Naive thymus-derived CD4-positive, alpha-beta T cell (primary cell): ENCODE measurements around the gene COPG2. TPM values are rescaled to one million over a fixed set of nuclear protein-coding genes. Genes with fewer than 3 reads are reported as not detected.
"Not testable (repeated sequence)": the region's sequence is repeated elsewhere in the genome, so short reads cannot be mapped to it uniquely, and the experiment has no call there.

Experiments used
- ATAC-seq: fragments of 150-1000 bp; cut with Tn5 transposase; 2 replicates; pipeline ENCODE4 v1.10.0; 2021; ENCODE audit warnings: mild to moderate bottlenecking, moderate library complexity
- CTCF ChIA-PET: fragments of 350-600 bp; sonication (Branson Sonifier 250); formaldehyde crosslinking; loops from one replicate; lab custom pipeline; 2021; ENCODE audit warnings: antibody characterized with exemption; lab: Charles Lee
- POLR2A ChIA-PET: fragments of 350-600 bp; sonication (Branson Sonifier 250); formaldehyde crosslinking; loops from one replicate; lab custom pipeline; 2021; ENCODE audit warnings: antibody characterized with exemption, inconsistent platforms; lab: Charles Lee
- DNase-seq, 9 donors: peaks; one replicate each; pipeline versions ENCODE4 v3.0.0 to v3.0.0-alpha.2; 2020 to 2022; ENCODE audit warnings: mixed read lengths in 1 of 9
- H3K27ac ChIP-seq: one replicate; pipeline ENCODE4 v1.7.0; 2013; ENCODE audit warnings: mild to moderate bottlenecking, low read depth, low read length, moderate library complexity
- H3K27me3 ChIP-seq, 2 donors: one replicate each; pipeline ENCODE4 v1.7.0; 2013; ENCODE audit warnings: low read length in 2 of 2, mild to moderate bottlenecking in 2 of 2, moderate library complexity in 2 of 2; ENCODE audit not compliant: control insufficient read depth in 2 of 2, insufficient read depth in 2 of 2
- H3K36me3 ChIP-seq, 3 experiments: 1 replicate in 2 of 3; 2 replicates in 1 of 3; pipeline ENCODE4 v1.7.0; 2013; ENCODE audit warnings: low read length in 3 of 3, mild to moderate bottlenecking in 3 of 3, moderate library complexity in 1 of 3; ENCODE audit not compliant: insufficient read depth in 3 of 3, control insufficient read depth in 2 of 3
- H3K4me1 ChIP-seq, 2 donors: one replicate each; pipeline ENCODE4 v1.7.0; 2013; ENCODE audit warnings: low read length in 2 of 2, mild to moderate bottlenecking in 2 of 2, moderate library complexity in 1 of 2; ENCODE audit not compliant: control insufficient read depth in 2 of 2, insufficient read depth in 2 of 2
- H3K4me3 ChIP-seq: 2 replicates; pipeline ENCODE4 v1.7.0; 2013; ENCODE audit warnings: mild to moderate bottlenecking, low read length
- H3K9me3 ChIP-seq, 3 experiments: 1 replicate in 2 of 3; 2 replicates in 1 of 3; pipeline ENCODE4 v1.7.0; 2013; ENCODE audit warnings: low read length in 3 of 3; ENCODE audit not compliant: control insufficient read depth in 2 of 3
- H3K27ac Mint-ChIP-seq, 9 donors: one replicate each; pipeline ENCODE4 v1.8.0; 2020 to 2022; ENCODE audit warnings: mixed read lengths in 9 of 9, mild to moderate bottlenecking in 8 of 9, moderate library complexity in 5 of 9, inconsistent platforms in 2 of 9
- H3K27me3 Mint-ChIP-seq, 5 donors: one replicate each; pipeline ENCODE4 v1.8.0; 2021 to 2022; ENCODE audit warnings: mixed read lengths in 5 of 5, mild to moderate bottlenecking in 1 of 5
- H3K36me3 Mint-ChIP-seq, 5 donors: one replicate each; pipeline ENCODE4 v1.8.0; 2020 to 2022; ENCODE audit warnings: mixed read lengths in 5 of 5, mild to moderate bottlenecking in 3 of 5, inconsistent platforms in 1 of 5
- H3K4me1 Mint-ChIP-seq, 7 donors: one replicate each; pipeline ENCODE4 v1.8.0; 2020 to 2022; ENCODE audit warnings: mixed read lengths in 7 of 7, mild to moderate bottlenecking in 3 of 7, inconsistent platforms in 1 of 7
- H3K4me3 Mint-ChIP-seq, 10 donors: one replicate each; pipeline ENCODE4 v1.8.0; 2020 to 2022; ENCODE audit warnings: mild to moderate bottlenecking in 10 of 10, mixed read lengths in 10 of 10, moderate library complexity in 6 of 10, inconsistent platforms in 2 of 10
- H3K9me3 Mint-ChIP-seq, 11 donors: one replicate each; pipeline ENCODE4 v1.8.0; 2020 to 2022; ENCODE audit warnings: mixed read lengths in 11 of 11, mild to moderate bottlenecking in 4 of 11, inconsistent platforms in 1 of 11, moderate library complexity in 1 of 11
- intact Hi-C, 2 donors: fragments of 100-400 bp; cut with micrococcal nuclease; formaldehyde crosslinking; loops; one replicate each; pipeline ENCODE4 v1.15.1; 2023
- polyA plus RNA-seq, 2 donors: library from polyadenylated mRNA; unstranded; fragments of 300-500 nt; fragmentation: Illumina TruSeq; gene quantifications; one replicate each; pipeline ENCODE4 v1.2.3, GENCODE V29; 2021
- total RNA-seq, 6 experiments: library from RNA in 5 of 6; stranded (reverse) in 5 of 6; gene quantifications; 1 replicate in 5 of 6; 2 replicates in 1 of 6; pipeline ENCODE4 v1.2.3 and lab custom pipeline; 2021 to 2026

Gene COPG2
- total and polyA plus RNA-seq, 7 experiments from 2014 or later = 2.6 to 12.4 (median 8.3) TPM

GRCh38 chr7:130593033-130593432, 75.5 kb downstream of the COPG2 start:
- no peaks in the 10 kb centered on the region for H3K4me1 ChIP-seq
- peaks cover 0 to 12% (median 0%) of the 10 kb centered on the region in 11 donors for H3K9me3 Mint-ChIP-seq
- H3K9me3 ChIP-seq = no peaks in the 10 kb centered on the region
- peaks cover 0 to 15% (median 0%) of the 10 kb centered on the region in 5 donors for H3K36me3 Mint-ChIP-seq
- no peak overlapping the region for H3K4me3 Mint-ChIP-seq
- H3K4me3 ChIP-seq = no peak overlapping the region
- no peak overlapping the region for H3K27ac Mint-ChIP-seq
- intact Hi-C loops = no loop called here
- CTCF ChIA-PET = no interaction called here
- H3K27me3 Mint-ChIP-seq = no peaks in the 10 kb centered on the region
- H3K27me3 ChIP-seq = no peaks in the 10 kb centered on the region
- DNase-seq (no peak), ATAC-seq (no peak)
- H3K4me1 Mint-ChIP-seq = no peaks in the 10 kb centered on the region
- H3K27ac ChIP-seq = no peak overlapping the region
- POLR2A ChIA-PET = no interaction called here
- no peaks in the 10 kb centered on the region for H3K36me3 ChIP-seq

- DNase-seq, H3K27me3 ChIP-seq, H3K27me3 Mint-ChIP-seq, H3K27ac Mint-ChIP-seq, intact Hi-C loops, H3K36me3 ChIP-seq, H3K4me1 ChIP-seq, H3K4me1 Mint-ChIP-seq, H3K4me3 Mint-ChIP-seq, H3K9me3 ChIP-seq, H3K27ac ChIP-seq, ATAC-seq, H3K4me3 ChIP-seq, POLR2A ChIA-PET, CTCF ChIA-PET: not testable (repeated sequence)
- Mint-ChIP-seq H3K36me3 (peaks cover 0 to 15% (median 0%) of the 10 kb centered on the region in 5 donors), H3K9me3 (peaks cover 0 to 15% (median 1%) of the 10 kb centered on the region in 11 donors)
These were observed 77.1 kb downstream of the COPG2 start for GRCh38 chr7:130591464-130591863.

GRCh38 chr7:130585932-130586331, 82.6 kb downstream of the COPG2 start:
- H3K4me1 ChIP-seq, H3K4me3 Mint-ChIP-seq, DNase-seq, H3K27me3 Mint-ChIP-seq, ATAC-seq, H3K4me3 ChIP-seq, POLR2A ChIA-PET, intact Hi-C loops, CTCF ChIA-PET, H3K36me3 ChIP-seq, H3K27me3 ChIP-seq, H3K27ac Mint-ChIP-seq, H3K4me1 Mint-ChIP-seq, H3K9me3 ChIP-seq, H3K27ac ChIP-seq: not testable (repeated sequence)
- Mint-ChIP-seq H3K9me3 (peaks cover 0 to 36% (median 5%) of the 10 kb centered on the region in 11 donors), H3K36me3 (peaks cover 3 to 12% (median 11%) of the 10 kb centered on the region in 5 donors)

GRCh38 chr7:130575110-130575509, 93.4 kb downstream of the COPG2 start:
- intact Hi-C loops, H3K27ac ChIP-seq, DNase-seq, H3K4me3 Mint-ChIP-seq, CTCF ChIA-PET, H3K27me3 ChIP-seq, H3K27ac Mint-ChIP-seq, H3K36me3 ChIP-seq, H3K4me1 ChIP-seq, H3K4me3 ChIP-seq, H3K27me3 Mint-ChIP-seq, H3K9me3 ChIP-seq, ATAC-seq, POLR2A ChIA-PET, H3K4me1 Mint-ChIP-seq: not testable (repeated sequence)
- peaks cover 5 to 37% (median 11%) of the 10 kb centered on the region in 11 donors for H3K9me3 Mint-ChIP-seq
- peaks cover 0 to 26% (median 15%) of the 10 kb centered on the region in 5 donors for H3K36me3 Mint-ChIP-seq

- H3K9me3 Mint-ChIP-seq = peaks cover 6 to 62% (median 21%) of the 10 kb centered on the region in 11 donors
- H3K36me3 Mint-ChIP-seq = peaks cover 8 to 54% (median 33%) of the 10 kb centered on the region in 5 donors
- DNase-seq, H3K27ac ChIP-seq, POLR2A ChIA-PET, H3K27me3 Mint-ChIP-seq, H3K4me1 ChIP-seq, H3K4me3 Mint-ChIP-seq, CTCF ChIA-PET, H3K27me3 ChIP-seq, H3K27ac Mint-ChIP-seq, ATAC-seq, H3K36me3 ChIP-seq, H3K4me3 ChIP-seq, intact Hi-C loops, H3K9me3 ChIP-seq, H3K4me1 Mint-ChIP-seq: not testable (repeated sequence)
These were observed 98.4 kb downstream of the COPG2 start for GRCh38 chr7:130570144-130570543.

- CTCF ChIA-PET = no interaction called here
- peaks cover 8 to 54% (median 34%) of the 10 kb centered on the region in 5 donors for H3K36me3 Mint-ChIP-seq
- intact Hi-C loops = no loop called here
These were observed 101.7 kb downstream of the COPG2 start for GRCh38 chr7:130566898-130567280.

GRCh38 chr7:130566168-130566897, 102.2 kb downstream of the COPG2 start:
- DNase-seq = no peak
- Mint-ChIP-seq H3K4me1 (peaks cover 0 to 9% (median 0%) of the 10 kb centered on the region in 7 donors), H3K4me3 (no peak overlapping the region), H3K27ac (no peak overlapping the region), H3K36me3 (peaks cover 8 to 53% (median 34%) of the 10 kb centered on the region in 5 donors), H3K27me3 (no peaks in the 10 kb centered on the region), H3K9me3 (peaks cover 6 to 69% (median 19%) of the 10 kb centered on the region in 11 donors)
- CTCF ChIA-PET = interaction anchor here (0.6 kb wide), 1 partner anchor 489 kb away, joined by 3 read pairs; no protein-coding TSS in a partner anchor
- Histone ChIP-seq H3K27me3 (no peaks in the 10 kb centered on the region), H3K9me3 (peaks cover 0 to 15% (median 0%) of the 10 kb centered on the region in 3 experiments), H3K4me1 (no peaks in the 10 kb centered on the region), H3K4me3 (no peak overlapping the region), H3K36me3 (no peaks in the 10 kb centered on the region), H3K27ac (no peak overlapping the region)
- intact Hi-C loops = no loop called here
- POLR2A ChIA-PET = no interaction called here
- ATAC-seq = no peak

More at GRCh38 chr7:130566898-130567280, 101.7 kb downstream of the COPG2 start:
- no peak overlapping the region for H3K27ac Mint-ChIP-seq
- no peak overlapping the region for H3K4me3 ChIP-seq
- H3K27me3 Mint-ChIP-seq = no peaks in the 10 kb centered on the region
- no peak overlapping the region for H3K27ac ChIP-seq
- peaks cover 6 to 74% (median 19%) of the 10 kb centered on the region in 11 donors for H3K9me3 Mint-ChIP-seq
- DNase-seq (no peak), ATAC-seq (no peak)
- H3K9me3 ChIP-seq = peaks cover 0 to 15% (median 0%) of the 10 kb centered on the region in 3 experiments
- no peak overlapping the region for H3K4me3 Mint-ChIP-seq
- no peaks in the 10 kb centered on the region for H3K4me1 ChIP-seq
- no peaks in the 10 kb centered on the region for H3K27me3 ChIP-seq
- POLR2A ChIA-PET = no interaction called here
- no peaks in the 10 kb centered on the region for H3K36me3 ChIP-seq
- H3K4me1 Mint-ChIP-seq = peaks cover 0 to 9% (median 0%) of the 10 kb centered on the region in 7 donors
